ENCODE results near the gene NOP53.

DNA sequence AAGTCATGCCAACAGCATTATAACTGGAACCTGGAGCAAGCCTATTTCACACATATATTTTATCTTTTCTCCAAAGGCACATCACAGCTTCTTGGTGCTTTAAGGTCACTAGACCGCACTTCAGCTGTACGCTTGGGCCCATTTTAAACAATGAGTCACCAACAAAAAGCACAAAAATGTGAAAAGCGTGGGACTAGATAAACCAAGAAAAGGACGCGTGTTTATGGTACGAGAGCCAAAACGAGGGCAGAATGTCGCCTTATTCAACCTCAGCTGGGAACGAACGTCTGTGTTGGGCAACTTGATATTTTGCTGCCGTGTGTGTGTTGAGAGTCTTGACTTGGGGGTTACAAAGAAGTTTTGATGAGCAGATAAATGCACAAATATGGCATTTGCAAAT is 41.3 kb upstream of the NOP53 start:
- TF ChIP-seq, protein P1, sequence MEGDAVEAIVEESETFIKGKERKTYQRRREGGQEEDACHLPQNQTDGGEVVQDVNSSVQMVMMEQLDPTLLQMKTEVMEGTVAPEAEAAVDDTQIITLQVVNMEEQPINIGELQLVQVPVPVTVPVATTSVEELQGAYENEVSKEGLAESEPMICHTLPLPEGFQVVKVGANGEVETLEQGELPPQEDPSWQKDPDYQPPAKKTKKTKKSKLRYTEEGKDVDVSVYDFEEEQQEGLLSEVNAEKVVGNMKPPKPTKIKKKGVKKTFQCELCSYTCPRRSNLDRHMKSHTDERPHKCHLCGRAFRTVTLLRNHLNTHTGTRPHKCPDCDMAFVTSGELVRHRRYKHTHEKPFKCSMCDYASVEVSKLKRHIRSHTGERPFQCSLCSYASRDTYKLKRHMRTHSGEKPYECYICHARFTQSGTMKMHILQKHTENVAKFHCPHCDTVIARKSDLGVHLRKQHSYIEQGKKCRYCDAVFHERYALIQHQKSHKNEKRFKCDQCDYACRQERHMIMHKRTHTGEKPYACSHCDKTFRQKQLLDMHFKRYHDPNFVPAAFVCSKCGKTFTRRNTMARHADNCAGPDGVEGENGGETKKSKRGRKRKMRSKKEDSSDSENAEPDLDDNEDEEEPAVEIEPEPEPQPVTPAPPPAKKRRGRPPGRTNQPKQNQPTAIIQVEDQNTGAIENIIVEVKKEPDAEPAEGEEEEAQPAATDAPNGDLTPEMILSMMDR (conservative IDR thresholded peaks at IDR 0.05; ENCODE audit: low read length) = no peak
- TF ChIP-seq EZH2phosphoT487 (IDR thresholded peaks at IDR 0.05; ENCODE audit: borderline replicate concordance) = no peak
